Transverse colon (tissue), 4 donors: ENCODE measurements around the gene RARRES1.

Source experiments
- POLR2AphosphoS5 ChIP-seq, 3 donors: sonication (generic); formaldehyde crosslinking; IDR thresholded peaks; one replicate each; pipeline ENCODE4 v1.6.1; 2016; ENCODE audit warnings: antibody characterized with exemption in 3 of 3
- TF ChIP-seq, protein P1 (sequence below), 5 experiments: fragments of 200-600 bp in 3 of 5; fragments of 450-650 bp in 2 of 5; sonication (generic) in 3 of 5; IDR thresholded peaks; 1 replicate in 2 of 5; 2 replicates in 3 of 5; pipeline ENCODE4 v1.5.1; 2016 to 2017; ENCODE audit warnings: antibody characterized with exemption in 5 of 5, inconsistent platforms in 3 of 5, mild to moderate bottlenecking in 2 of 5, moderate library complexity in 1 of 5

DNA sequence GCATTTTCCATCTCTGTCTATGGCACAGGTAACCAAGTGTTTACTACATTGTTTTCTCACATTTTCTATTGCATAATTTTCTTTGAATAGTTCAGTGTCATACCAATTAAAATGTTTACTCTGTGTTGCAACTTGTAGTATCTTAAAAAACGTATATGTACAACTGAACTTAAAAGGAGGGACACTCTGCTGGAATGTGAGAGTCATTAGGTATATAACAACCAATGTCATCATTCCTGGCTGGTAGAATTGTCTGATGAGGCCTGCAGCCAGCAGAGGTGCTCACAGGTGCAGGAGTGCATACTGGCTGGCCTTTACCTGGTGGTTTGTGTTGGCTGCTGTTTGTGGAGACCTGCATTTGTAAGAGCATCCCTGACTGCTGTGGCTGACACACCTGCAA lies 19.1 kb upstream of the RARRES1 start:
- TF ChIP-seq, protein P1, sequence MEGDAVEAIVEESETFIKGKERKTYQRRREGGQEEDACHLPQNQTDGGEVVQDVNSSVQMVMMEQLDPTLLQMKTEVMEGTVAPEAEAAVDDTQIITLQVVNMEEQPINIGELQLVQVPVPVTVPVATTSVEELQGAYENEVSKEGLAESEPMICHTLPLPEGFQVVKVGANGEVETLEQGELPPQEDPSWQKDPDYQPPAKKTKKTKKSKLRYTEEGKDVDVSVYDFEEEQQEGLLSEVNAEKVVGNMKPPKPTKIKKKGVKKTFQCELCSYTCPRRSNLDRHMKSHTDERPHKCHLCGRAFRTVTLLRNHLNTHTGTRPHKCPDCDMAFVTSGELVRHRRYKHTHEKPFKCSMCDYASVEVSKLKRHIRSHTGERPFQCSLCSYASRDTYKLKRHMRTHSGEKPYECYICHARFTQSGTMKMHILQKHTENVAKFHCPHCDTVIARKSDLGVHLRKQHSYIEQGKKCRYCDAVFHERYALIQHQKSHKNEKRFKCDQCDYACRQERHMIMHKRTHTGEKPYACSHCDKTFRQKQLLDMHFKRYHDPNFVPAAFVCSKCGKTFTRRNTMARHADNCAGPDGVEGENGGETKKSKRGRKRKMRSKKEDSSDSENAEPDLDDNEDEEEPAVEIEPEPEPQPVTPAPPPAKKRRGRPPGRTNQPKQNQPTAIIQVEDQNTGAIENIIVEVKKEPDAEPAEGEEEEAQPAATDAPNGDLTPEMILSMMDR (IDR thresholded peaks at IDR 0.05), result no peak
- TF ChIP-seq POLR2AphosphoS5 (IDR thresholded peaks at IDR 0.05), result no peak
